Measurements from ENCODE around the gene DDOST. TPM values are rescaled to one million over a fixed set of nuclear protein-coding genes. Genes with fewer than 3 reads are reported as not detected.

The DDOST gene
- total RNA-seq, 1 donor from 2014 or later, result 146 TPM

GRCh38 chr1:20702416-20702815, 41.2 kb upstream of the DDOST start:
- no peaks in the 10 kb centered on the region for H3K9me3 ChIP-seq (ENCODE audit: control insufficient read depth in 3 of 3, low read length in 3 of 3)
- no peak overlapping the region for H3K27ac ChIP-seq (ENCODE audit: low read depth, low read length)
- H3K36me3 ChIP-seq (ENCODE audit: control insufficient read depth in 3 of 3, insufficient read depth in 3 of 3, low read length in 3 of 3), result no peaks in the 10 kb centered on the region
- no peak overlapping the region for H3K9ac ChIP-seq (ENCODE audit: low read depth in 1 of 3, low read length in 3 of 3)
- H3K4me1 ChIP-seq (ENCODE audit: control insufficient read depth in 3 of 3, insufficient read depth in 3 of 3, low read length in 3 of 3), result peaks cover 3 to 10% (median 7%) of the 10 kb centered on the region in 3 donors
- H3K4me3 ChIP-seq (ENCODE audit: low read length in 3 of 3), result no peak overlapping the region
- no peaks in the 10 kb centered on the region for H3K27me3 ChIP-seq (ENCODE audit: control insufficient read depth in 3 of 3, insufficient read depth in 3 of 3, low read length in 3 of 3)

- H3K27me3 ChIP-seq (ENCODE audit: control insufficient read depth in 3 of 3, insufficient read depth in 3 of 3, low read length in 3 of 3), result no peaks in the 10 kb centered on the region
- no peaks in the 10 kb centered on the region for H3K36me3 ChIP-seq (ENCODE audit: control insufficient read depth in 3 of 3, insufficient read depth in 3 of 3, low read length in 3 of 3)
- H3K9me3 ChIP-seq (ENCODE audit: control insufficient read depth in 3 of 3, low read length in 3 of 3), result no peaks in the 10 kb centered on the region
- H3K4me3 ChIP-seq (ENCODE audit: low read length in 3 of 3), result no peak overlapping the region
- H3K9ac ChIP-seq (ENCODE audit: low read depth in 1 of 3, low read length in 3 of 3), result no peak overlapping the region
- peaks cover 6 to 15% (median 12%) of the 10 kb centered on the region in 3 donors for H3K4me1 ChIP-seq (ENCODE audit: control insufficient read depth in 3 of 3, insufficient read depth in 3 of 3, low read length in 3 of 3)
- H3K27ac ChIP-seq (ENCODE audit: low read depth, low read length), result no peak overlapping the region
These were observed 40.7 kb upstream of the DDOST start for GRCh38 chr1:20701847-20702246.

GRCh38 chr1:20701446-20701845, 40.3 kb upstream of the DDOST start:
- no peaks in the 10 kb centered on the region for H3K27me3 ChIP-seq (ENCODE audit: control insufficient read depth in 3 of 3, insufficient read depth in 3 of 3, low read length in 3 of 3)
- H3K27ac ChIP-seq (ENCODE audit: low read depth, low read length), result no peak overlapping the region
- no peak overlapping the region for H3K4me3 ChIP-seq (ENCODE audit: low read length in 3 of 3)
- H3K4me1 ChIP-seq (ENCODE audit: control insufficient read depth in 3 of 3, insufficient read depth in 3 of 3, low read length in 3 of 3), result peaks cover 7 to 16% (median 15%) of the 10 kb centered on the region in 3 donors
- no peak overlapping the region for H3K9ac ChIP-seq (ENCODE audit: low read depth in 1 of 3, low read length in 3 of 3)
- H3K9me3 ChIP-seq (ENCODE audit: control insufficient read depth in 3 of 3, low read length in 3 of 3), result no peaks in the 10 kb centered on the region
- H3K36me3 ChIP-seq (ENCODE audit: control insufficient read depth in 3 of 3, insufficient read depth in 3 of 3, low read length in 3 of 3), result no peaks in the 10 kb centered on the region

- Histone ChIP-seq H3K4me1 (ENCODE audit: control insufficient read depth in 3 of 3, insufficient read depth in 3 of 3, low read length in 3 of 3) (peaks cover 12 to 21% (median 20%) of the 10 kb centered on the region in 3 donors), H3K27ac (ENCODE audit: low read depth, low read length) (no peak overlapping the region), H3K4me3 (ENCODE audit: low read length in 3 of 3) (no peak overlapping the region), H3K9me3 (ENCODE audit: control insufficient read depth in 3 of 3, low read length in 3 of 3) (no peaks in the 10 kb centered on the region), H3K9ac (ENCODE audit: low read depth in 1 of 3, low read length in 3 of 3) (no peak overlapping the region), H3K27me3 (ENCODE audit: control insufficient read depth in 3 of 3, insufficient read depth in 3 of 3, low read length in 3 of 3) (no peaks in the 10 kb centered on the region), H3K36me3 (ENCODE audit: control insufficient read depth in 3 of 3, insufficient read depth in 3 of 3, low read length in 3 of 3) (no peaks in the 10 kb centered on the region)
These were observed 39.6 kb upstream of the DDOST start for GRCh38 chr1:20700636-20701215.

GRCh38 chr1:20699558-20699957, 38.4 kb upstream of the DDOST start:
- Histone ChIP-seq H3K4me1 (ENCODE audit: control insufficient read depth in 3 of 3, insufficient read depth in 3 of 3, low read length in 3 of 3) (peaks cover 12 to 21% (median 20%) of the 10 kb centered on the region in 3 donors), H3K4me3 (ENCODE audit: low read length in 3 of 3) (no peak overlapping the region), H3K9ac (ENCODE audit: low read depth in 1 of 3, low read length in 3 of 3) (peak overlapping the region in 1 of 3 donors; percentile 25), H3K9me3 (ENCODE audit: control insufficient read depth in 3 of 3, low read length in 3 of 3) (no peaks in the 10 kb centered on the region), H3K36me3 (ENCODE audit: control insufficient read depth in 3 of 3, insufficient read depth in 3 of 3, low read length in 3 of 3) (no peaks in the 10 kb centered on the region), H3K27ac (ENCODE audit: low read depth, low read length) (no peak overlapping the region), H3K27me3 (ENCODE audit: control insufficient read depth in 3 of 3, insufficient read depth in 3 of 3, low read length in 3 of 3) (no peaks in the 10 kb centered on the region)

- no peak overlapping the region for H3K27ac ChIP-seq (ENCODE audit: low read depth, low read length)
- no peak overlapping the region for H3K4me3 ChIP-seq (ENCODE audit: low read length in 3 of 3)
- H3K9me3 ChIP-seq (ENCODE audit: control insufficient read depth in 3 of 3, low read length in 3 of 3), result no peaks in the 10 kb centered on the region
- peaks cover 12 to 21% (median 20%) of the 10 kb centered on the region in 3 donors for H3K4me1 ChIP-seq (ENCODE audit: control insufficient read depth in 3 of 3, insufficient read depth in 3 of 3, low read length in 3 of 3)
- H3K36me3 ChIP-seq (ENCODE audit: control insufficient read depth in 3 of 3, insufficient read depth in 3 of 3, low read length in 3 of 3), result no peaks in the 10 kb centered on the region
- H3K9ac ChIP-seq (ENCODE audit: low read depth in 1 of 3, low read length in 3 of 3), result no peak overlapping the region
- no peaks in the 10 kb centered on the region for H3K27me3 ChIP-seq (ENCODE audit: control insufficient read depth in 3 of 3, insufficient read depth in 3 of 3, low read length in 3 of 3)
These were observed 37.2 kb upstream of the DDOST start for GRCh38 chr1:20698195-20698910.

- Histone ChIP-seq H3K9me3 (ENCODE audit: control insufficient read depth in 3 of 3, low read length in 3 of 3) (no peaks in the 10 kb centered on the region), H3K36me3 (ENCODE audit: control insufficient read depth in 3 of 3, insufficient read depth in 3 of 3, low read length in 3 of 3) (no peaks in the 10 kb centered on the region), H3K4me1 (ENCODE audit: control insufficient read depth in 3 of 3, insufficient read depth in 3 of 3, low read length in 3 of 3) (peaks cover 12 to 21% (median 20%) of the 10 kb centered on the region in 3 donors), H3K4me3 (ENCODE audit: low read length in 3 of 3) (no peak overlapping the region), H3K9ac (ENCODE audit: low read depth in 1 of 3, low read length in 3 of 3) (peak overlapping the region in 2 of 3 donors; percentile 28 to 79), H3K27ac (ENCODE audit: low read depth, low read length) (no peak overlapping the region), H3K27me3 (ENCODE audit: control insufficient read depth in 3 of 3, insufficient read depth in 3 of 3, low read length in 3 of 3) (no peaks in the 10 kb centered on the region)
These were observed 36.4 kb upstream of the DDOST start for GRCh38 chr1:20697563-20697962.

GRCh38 chr1:20696397-20697333, 35.5 kb upstream of the DDOST start:
- peaks cover 0 to 4% (median 0%) of the 10 kb centered on the region in 3 donors for H3K9me3 ChIP-seq (ENCODE audit: control insufficient read depth in 3 of 3, low read length in 3 of 3)
- H3K27ac ChIP-seq (ENCODE audit: low read depth, low read length), result peak overlapping the region; percentile 72
- H3K9ac ChIP-seq (ENCODE audit: low read depth in 1 of 3, low read length in 3 of 3), result peak overlapping the region; percentile 70 to 83 (median 79)
- no peaks in the 10 kb centered on the region for H3K27me3 ChIP-seq (ENCODE audit: control insufficient read depth in 3 of 3, insufficient read depth in 3 of 3, low read length in 3 of 3)
- peak overlapping the region; percentile 68 to 77 (median 71) for H3K4me3 ChIP-seq (ENCODE audit: low read length in 3 of 3)
- H3K4me1 ChIP-seq (ENCODE audit: control insufficient read depth in 3 of 3, insufficient read depth in 3 of 3, low read length in 3 of 3), result peaks cover 12 to 21% (median 20%) of the 10 kb centered on the region in 3 donors
- no peaks in the 10 kb centered on the region for H3K36me3 ChIP-seq (ENCODE audit: control insufficient read depth in 3 of 3, insufficient read depth in 3 of 3, low read length in 3 of 3)

GRCh38 chr1:20695515-20695914, 34.3 kb upstream of the DDOST start:
- Histone ChIP-seq H3K9ac (ENCODE audit: low read depth in 1 of 3, low read length in 3 of 3) (no peak overlapping the region), H3K36me3 (ENCODE audit: control insufficient read depth in 3 of 3, insufficient read depth in 3 of 3, low read length in 3 of 3) (no peaks in the 10 kb centered on the region), H3K27me3 (ENCODE audit: control insufficient read depth in 3 of 3, insufficient read depth in 3 of 3, low read length in 3 of 3) (no peaks in the 10 kb centered on the region), H3K27ac (ENCODE audit: low read depth, low read length) (no peak overlapping the region), H3K4me1 (ENCODE audit: control insufficient read depth in 3 of 3, insufficient read depth in 3 of 3, low read length in 3 of 3) (peaks cover 12 to 21% (median 20%) of the 10 kb centered on the region in 3 donors), H3K4me3 (ENCODE audit: low read length in 3 of 3) (no peak overlapping the region), H3K9me3 (ENCODE audit: control insufficient read depth in 3 of 3, low read length in 3 of 3) (peaks cover 0 to 4% (median 0%) of the 10 kb centered on the region in 3 donors)

Data from skeletal muscle tissue (tissue), 4 donors.